Stimulated activated CD4-positive, alpha-beta T cell treated with anti-CD3 and anti-CD28 coated beads, Interleukin-12 subunit alpha, Interleukin-12 subunit beta, amount 100 ng/mL, for 24 hours (primary cell): ENCODE measurements around the gene ANO6.

Experiments used
- DNase-seq, 2 experiments: peaks; one replicate each; pipeline ENCODE4 v3.0.0-alpha.2; 2020; ENCODE audit warnings: low read depth in 2 of 2

The ANO6 gene

DNA sequence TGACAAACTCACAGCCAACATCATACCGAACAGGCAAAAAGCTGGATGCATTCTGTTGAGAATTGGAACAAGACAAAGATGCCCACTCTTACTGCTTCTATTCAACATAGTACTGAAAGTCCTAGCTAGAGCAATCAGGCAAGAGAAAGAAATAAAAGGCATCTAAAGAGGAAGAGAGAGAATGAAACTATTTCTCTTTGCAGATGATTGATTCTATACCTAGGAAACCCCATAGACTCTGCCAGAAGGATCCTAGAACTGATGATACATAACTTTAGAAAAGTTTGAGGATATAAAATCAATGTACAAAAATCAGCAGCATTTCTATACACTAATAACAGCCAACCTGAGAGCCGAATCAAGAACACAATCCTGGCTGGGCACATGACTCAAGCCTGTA, 6.1 kb upstream of the ANO6 start:
- DNase-seq = no peak

DNA sequence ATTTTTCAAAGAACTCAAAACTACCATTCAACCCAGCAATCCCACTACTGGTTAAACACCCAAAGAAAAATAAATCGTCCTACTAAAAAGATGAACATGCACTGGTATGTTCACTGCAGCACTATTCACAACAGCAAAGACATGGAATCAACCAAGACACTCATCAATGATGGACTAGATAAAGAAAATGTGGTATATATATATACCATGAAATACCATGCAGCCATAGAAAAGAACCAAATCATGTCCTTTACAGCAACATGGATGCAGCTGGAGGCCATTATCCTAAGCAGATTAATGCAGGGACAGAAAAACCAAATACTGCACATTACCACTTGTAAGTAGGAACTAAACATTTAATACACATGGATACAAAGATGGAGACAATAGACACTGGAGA, 3.8 kb upstream of the ANO6 start:
- no peak for DNase-seq

GRCh38 chr12:45213107-45213506, 2.8 kb upstream of the ANO6 start:
- no peak for DNase-seq

DNA sequence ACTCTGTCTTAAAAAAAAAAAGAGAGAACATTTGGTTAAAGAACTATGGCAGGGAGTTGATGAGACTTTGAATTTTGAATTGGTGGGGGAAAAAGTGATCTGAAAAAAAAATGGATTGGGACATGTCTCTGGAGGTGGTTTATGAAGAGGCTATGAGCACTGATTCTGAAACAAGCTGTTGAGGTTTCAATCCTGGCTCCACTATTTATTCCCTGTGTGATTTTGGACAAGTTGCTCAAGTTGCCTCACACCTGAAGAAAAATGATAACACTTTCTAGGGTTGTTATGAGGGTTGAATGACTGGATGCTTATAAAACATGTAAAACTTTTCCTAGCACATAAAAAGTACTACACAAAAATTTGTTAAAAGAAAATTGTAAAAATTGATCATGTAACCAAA, 1.8 kb upstream of the ANO6 start:
- DNase-seq = no peak

DNA sequence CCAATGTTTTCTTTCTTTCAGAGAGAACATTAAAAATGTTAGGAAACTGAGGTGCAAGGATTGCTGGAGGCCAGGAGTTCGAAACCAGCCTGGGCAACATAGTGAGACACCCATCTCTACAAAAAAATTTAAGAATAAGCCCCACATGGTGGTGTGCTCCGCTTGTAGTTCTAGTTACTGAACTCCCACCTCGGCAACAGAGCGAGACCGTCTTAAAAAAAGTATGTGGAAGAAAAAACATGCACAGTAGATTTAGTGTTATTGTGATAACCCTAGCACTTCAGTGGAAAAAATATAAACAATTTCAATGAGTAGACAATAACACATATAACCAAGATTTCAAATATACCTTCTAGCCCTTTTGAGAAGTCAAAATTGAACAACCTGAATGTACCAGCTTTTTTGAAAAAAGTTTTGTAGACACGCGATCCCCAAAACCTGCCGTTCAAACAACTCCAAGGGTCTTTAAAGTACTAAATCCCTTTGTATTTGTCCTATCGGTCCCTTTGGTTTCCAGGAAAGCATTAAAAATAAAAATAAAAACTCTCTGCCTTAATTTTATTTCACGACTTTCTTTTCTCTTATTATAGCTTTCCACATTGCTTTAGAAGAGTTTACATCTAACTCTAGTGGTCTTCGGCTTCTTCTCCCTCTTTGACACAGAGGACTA, 1.0 kb upstream of the ANO6 start:
- no peak for DNase-seq

DNA sequence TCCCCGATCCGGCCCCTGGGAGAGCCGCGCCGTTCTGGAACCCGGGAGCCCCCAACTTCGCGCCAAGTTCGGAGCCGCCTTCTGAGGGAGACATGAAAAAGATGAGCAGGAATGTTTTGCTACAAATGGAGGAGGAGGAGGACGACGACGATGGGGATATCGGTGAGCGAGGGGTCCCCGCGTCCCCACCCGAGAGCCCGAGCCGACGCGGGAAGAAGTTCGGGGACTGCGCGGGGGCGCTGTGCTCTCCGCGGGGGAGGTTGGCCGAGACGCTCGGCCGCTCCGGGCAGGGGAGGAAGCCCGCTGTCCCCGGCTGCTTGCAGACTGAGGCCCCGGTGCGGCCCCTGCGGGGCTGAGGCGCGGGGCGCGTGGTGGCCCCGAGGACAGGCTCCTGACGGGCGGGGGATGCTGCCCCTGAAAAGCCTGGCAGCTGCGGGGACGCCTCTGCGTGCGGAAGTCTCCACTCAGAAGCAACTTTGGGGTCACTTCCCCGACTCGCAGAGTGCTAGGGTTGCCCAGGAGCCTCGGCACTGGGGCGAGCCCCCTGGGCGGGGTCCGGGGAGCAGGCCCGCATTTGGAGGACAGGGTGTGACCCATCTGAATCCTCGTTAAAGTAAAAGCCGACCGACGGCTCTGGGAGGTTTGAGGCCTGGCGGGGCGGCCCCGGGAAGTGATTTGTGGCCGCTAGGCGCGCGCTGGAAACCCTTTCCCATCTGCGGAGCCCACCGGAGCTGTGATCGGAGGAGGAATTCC, 511 bp downstream of the ANO6 start:
- DNase-seq = peak; percentile 16 to 27

GRCh38 chr12:45216983-45217485, 1.1 kb downstream of the ANO6 start:
- no peak for DNase-seq

DNA sequence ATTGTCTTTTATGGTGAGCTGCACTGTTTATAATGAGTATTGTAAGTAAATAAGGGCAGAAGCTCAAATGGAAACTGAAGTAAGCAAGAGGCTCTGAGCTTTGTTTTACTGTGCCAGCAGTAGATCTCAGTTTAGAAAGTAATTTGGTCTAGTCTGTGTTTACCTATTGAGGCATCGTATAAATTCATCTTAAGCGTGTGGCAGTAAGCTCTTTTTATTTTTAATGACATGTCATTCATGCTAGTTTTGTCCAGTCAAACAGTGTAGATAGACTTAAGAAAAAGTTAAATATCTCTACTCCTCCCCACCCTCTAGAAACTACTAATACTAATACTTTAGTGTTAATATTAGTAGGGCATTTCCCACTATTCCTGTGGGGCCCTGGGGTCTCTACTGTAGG, 2.0 kb downstream of the ANO6 start:
- no peak for DNase-seq

DNA sequence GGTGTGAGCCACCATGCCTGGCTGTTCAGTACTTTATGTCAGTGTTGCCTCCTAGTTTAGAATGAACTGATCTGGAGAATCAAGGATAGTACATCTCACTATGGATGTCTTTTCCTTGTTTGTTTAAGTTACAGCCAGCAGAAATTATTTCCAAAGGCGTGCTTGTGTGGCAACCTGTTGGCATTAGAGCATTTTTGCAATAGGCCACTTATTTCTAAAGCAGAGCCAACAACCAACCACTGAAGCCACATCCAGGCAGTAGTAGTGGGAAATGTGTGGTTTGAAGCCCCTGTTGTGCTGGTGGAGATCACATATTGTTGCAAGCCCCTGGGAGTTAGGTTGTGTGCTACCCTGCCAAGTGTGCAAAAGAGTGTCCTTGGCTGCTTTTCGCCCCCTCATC, 3.7 kb downstream of the ANO6 start:
- DNase-seq = no peak

- no peak for DNase-seq
Observed at GRCh38 chr12:45220363-45220931, 4.6 kb downstream of the ANO6 start.

GRCh38 chr12:45220969-45221368, 5.1 kb downstream of the ANO6 start:
- no peak for DNase-seq

DNA sequence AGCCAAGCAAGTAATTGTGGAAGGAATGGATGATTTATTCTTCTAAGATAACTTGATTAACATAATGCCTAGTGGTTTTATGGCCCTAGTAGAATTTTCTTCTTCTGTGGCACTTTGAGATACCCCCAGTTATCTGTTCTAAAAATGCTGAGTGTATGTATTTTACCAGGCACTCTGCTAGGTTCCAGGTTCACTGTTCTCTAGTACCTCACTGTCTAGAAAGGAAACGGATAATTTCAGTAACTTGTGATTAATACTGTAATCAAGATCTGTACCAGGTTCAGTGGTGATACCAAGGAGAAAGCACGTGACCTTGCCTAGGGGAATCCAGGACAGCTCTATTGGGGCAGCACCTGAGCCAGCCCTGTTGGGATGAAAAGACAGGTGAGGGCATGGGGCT, 8.0 kb downstream of the ANO6 start:
- DNase-seq = no peak

- DNase-seq = no peak
Observed at GRCh38 chr12:45224311-45224710, 8.4 kb downstream of the ANO6 start.

GRCh38 chr12:45226021-45226420, 10.1 kb downstream of the ANO6 start:
- DNase-seq = no peak

DNA sequence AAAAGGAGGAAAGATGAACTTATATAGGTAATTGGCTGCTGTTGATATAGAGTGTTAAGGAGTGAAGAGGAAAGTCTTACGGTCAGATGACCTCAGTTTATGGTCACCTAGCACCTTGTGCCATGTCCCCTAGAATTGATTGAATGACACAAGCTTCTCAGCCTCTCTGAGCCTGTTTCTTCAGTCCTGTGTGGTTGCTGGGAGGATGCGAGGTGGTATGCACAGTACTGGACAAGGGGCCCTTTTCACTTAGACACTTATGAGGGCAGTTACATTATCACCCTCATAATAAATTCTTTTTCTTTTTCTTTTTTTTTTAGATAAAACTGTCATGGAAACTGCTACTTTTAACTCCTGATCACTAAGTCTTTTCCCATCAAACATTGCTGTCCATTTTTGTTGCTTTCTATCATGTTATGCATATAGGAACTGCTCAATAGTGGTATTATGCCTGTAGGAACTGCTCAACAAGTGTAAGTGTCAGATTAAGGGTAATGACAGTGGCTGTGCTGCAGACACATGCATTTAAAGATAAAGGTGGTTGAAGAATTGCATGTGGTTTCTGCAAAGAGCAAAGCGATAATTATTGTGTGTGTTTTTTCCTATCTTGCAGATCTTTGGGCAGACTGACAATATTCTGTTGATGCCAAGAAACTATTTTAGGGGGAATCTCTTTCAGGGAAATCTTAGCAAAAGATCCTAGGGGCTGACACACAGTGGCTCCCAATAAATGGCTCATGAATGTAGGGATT, 11.6 kb downstream of the ANO6 start:
- no peak for DNase-seq

DNA sequence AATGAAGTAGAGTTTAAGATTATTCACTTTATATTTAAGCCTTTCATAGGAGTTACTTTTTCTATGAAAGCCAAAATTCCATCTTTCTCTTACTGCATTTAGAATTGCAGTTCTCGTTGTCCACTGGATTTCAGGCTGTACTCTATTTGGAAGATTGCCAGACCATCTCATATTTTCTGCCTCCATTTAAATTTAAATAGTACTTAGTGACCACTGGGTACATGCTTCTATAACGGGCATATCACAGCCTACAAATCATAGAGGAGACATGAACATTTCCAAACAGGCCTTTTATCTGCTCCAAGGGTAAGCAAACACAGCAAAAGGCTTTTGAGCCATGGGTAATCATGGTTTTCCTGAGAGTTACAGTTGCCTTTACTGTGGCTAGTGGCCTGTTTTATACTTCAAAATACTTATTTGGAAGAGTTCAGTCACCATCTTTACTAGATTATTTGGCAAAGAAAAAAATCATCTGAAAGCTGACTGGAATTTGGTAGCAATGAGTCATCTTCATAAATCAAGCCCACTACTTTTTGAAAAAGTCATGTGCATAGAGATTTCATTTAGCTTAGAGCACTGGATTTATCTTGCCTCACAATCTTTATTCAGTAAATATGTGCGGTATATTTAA, 15.7 kb downstream of the ANO6 start:
- DNase-seq = no peak

- DNase-seq = no peak
Observed at GRCh38 chr12:45232146-45232755, 16.4 kb downstream of the ANO6 start.

DNA sequence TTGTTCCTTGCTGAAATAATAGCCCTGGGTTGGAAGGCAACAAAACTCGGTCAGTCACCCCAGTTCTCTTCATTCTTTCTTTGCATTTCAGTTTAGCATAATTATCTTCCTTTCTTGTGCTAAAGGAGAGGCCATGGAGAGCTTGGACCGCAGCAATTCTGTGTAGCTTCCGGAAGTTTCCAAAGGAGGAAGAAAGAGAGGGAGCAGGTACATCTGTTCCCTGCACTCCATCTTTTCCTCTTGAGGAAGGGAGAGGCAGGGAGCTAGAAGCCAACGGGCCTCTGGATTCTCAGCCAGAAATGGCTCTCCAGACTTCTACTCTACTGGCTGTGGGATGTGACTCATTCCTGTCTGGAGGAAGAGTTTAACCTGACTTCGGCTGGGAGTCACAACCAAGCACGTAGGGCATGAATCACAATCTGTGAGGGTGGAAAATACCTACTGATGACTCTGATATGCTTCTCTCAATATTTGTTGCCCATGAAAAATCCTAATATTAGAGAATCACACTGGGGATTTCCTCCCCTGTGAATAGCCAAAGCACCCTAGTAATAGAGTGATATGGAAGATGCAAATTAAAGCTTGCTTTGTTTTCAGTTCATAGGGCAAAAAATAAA, 17.0 kb downstream of the ANO6 start:
- DNase-seq = peak; percentile 11 to 16

DNA sequence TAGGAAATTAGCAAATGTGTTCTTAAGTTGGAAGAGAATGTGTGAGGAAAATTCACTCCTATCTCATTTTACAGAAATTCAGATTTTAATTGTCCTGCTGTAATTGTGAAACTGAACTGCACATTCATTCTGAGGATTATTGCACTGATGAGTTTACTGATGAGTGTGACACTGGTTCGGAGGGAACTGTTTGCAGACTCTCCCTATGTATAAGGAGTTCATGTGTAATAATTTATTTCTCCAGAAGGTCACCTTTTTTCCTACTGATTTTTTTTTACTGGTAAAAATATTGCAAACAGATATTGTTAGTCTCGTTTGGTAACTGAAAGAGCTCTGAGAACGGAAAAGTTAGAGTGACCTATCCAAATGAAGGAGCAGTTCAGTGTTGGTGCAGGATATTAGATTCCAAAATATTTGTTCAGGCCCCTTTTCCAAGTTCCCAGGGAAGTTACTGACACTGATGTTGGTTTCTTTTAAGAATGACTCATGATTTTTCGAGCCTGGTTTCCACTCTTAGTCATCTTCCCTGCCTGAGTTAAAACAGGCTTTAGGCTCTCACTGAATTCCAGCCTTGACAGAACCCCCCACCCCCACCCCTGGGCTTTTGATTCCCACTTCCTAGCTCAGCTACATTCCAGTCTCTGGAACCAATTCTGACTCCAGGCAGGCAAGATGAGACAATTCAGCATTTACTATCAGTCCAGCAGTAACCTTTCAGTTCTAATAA, 18.4 kb downstream of the ANO6 start:
- no peak for DNase-seq
